GM18867 (cell line): ENCODE measurements around the gene CLRN2.

Experiments
- ATAC-seq: cut with Tn5 transposase; IDR thresholded peaks from one replicate; pipeline ENCODE4 v1.9.1; 2021; ENCODE audit warnings: mild to moderate bottlenecking, moderate library complexity; ENCODE audit not compliant: unreplicated experiment

CLRN2 gene, protein sequence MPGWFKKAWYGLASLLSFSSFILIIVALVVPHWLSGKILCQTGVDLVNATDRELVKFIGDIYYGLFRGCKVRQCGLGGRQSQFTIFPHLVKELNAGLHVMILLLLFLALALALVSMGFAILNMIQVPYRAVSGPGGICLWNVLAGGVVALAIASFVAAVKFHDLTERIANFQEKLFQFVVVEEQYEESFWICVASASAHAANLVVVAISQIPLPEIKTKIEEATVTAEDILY

DNA sequence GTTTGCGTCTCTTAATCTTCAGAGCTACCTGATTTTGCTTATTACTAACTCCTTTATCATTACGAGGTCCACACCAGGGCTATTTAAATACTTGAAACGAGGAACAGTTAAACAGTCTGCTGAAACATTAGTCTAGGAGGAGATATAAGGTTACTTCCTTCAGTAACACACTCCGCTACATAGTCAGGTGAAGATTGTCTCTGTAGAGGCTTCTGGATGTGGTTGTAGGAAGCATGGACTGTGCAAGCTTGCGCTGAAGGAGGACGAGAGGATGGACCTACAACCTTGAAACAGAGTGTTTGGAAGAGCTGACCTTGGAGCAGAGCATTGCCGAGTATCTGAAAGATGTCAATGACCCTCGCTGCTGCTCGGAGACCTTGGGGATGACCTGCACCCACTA, at the start of gene CLRN2:
CLRN2 (plus strand) TSS at position 301 of the 400 bp plus-strand sequence. CDS start 102 bp downstream, outside the sequence.
- ATAC-seq: no peak

DNA sequence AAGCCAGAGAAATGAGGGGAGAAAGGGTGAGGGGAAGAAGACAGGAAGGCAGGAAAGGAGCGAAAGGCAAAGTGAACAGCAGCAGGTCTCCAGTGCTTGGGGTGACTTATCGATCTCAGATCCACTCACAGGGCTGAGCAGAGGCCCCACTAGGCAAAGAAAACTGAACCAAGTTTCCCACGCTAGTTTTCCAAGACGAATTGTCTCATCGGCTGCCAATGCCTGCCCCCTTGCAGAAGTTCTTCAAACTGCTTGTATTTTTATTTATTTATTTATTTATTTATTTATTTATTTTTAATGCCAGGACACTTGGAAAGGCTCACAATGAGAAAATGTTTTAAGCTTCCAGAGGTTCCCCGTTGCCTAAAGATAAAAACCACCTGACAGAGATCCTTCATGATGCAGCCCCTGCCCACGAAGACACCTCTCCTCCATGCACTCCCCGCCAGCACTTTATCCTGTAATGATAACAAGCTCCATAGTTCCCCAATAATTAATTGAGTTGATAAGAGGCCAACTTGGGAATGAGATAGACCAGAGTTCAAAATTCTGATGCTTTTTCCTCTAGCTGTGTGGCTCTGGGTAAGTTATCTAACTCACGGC, 46.2 kb upstream of the CLRN2 start:
- no peak for ATAC-seq

DNA sequence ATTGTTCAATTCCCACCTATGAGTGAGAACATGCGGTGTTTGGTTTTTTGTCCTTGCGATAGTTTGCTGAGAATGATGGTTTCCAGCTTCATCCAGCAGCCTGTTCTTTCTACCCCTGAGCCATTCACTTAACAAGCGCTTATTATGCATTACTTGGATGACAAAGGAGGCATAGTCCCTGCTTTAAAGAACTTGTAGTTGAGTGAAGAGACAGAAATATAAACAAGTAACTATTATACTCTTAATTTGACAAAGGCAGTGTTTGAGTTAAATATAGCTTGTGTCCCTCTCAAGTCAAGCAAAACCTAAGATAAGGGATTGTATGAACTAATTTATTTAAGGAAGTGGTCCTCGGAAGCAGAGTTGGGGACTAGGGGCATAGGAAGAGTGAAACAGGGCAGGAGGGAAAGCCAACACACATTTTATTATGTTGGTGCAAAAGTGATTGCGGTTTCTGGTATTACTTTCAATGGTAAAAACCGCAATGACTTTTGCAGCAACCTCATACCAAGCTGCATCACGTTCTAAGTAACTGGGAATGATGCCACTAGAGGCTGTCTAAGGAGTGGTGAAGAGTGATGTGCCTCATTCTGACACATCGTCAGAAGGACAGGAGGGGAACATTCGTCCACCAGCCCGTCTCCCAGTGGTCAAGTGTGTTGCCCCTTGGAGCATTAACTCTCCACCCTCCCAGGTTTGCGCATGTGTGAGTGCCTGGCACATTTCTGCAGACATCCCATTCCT, 44.9 kb upstream of the CLRN2 start:
- no peak for ATAC-seq

DNA sequence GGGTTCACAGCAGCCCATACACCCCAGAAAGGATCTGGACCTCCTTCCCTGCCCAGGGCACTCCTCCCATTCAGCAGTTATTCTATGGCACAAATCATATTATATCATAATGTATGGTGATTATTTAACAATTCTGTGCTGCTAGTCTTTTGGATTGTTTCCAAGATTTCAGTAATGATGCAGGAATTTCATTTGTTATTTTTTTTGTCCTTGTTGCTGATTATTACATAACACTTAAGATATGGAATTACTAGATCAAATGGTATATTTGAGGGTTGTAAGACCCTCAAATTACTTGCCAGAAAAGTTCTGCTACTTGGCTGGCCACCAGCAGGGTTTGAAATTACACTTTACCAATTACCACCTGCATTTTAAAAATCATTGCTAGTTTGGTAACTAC, 39.5 kb upstream of the CLRN2 start:
- no peak for ATAC-seq

DNA sequence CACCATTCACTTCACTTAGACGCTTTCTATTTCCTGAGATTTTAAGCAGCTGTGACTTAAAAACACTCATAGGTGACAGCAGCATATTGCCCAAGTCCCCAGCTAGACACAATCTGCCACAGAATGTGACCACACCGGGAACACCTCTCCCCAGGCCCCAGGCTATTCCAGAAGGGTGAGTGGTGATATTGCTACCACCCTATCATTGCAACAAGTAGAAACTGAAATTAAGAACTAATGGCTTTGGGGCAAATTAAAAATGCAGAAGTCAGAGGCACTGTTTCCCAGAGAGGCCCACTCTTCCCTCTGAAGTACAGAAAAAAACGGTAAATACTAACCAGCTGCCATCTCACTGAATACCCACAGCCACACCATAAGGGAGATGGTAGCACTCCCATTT, 38.1 kb upstream of the CLRN2 start:
- no peak for ATAC-seq

DNA sequence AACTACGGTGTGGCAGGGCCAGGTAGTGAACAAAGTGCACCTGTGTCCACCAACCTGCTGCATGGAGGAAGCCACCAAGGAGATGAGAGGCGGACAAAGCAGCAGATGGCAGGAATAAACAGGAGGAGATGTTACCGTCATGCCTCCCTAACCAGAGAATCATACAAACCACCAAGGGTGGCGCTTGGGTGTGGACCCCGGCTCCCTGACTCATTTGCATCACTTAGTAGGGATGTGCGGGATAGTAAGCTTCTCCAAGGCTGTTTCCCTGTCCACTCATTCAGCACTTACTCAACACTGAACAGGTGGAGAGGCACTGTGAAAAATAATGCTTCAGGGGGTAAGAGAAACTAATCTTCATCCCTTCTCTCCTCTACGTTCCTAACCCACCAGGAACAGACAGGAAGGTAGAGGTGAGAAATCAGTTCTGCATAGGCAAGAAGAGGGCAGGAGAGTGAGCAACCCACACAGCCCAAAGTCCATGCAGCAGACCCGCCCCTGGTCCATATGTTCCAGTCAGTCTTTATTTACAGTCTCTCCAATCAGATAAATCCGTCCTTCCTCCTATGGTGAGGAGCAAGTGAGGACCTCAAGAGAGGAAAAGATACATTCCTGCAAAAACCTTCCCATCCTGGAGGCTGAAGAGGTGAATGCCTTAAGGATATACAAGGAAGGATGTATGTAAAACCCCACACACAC, 37.0 kb upstream of the CLRN2 start:
- no peak for ATAC-seq

DNA sequence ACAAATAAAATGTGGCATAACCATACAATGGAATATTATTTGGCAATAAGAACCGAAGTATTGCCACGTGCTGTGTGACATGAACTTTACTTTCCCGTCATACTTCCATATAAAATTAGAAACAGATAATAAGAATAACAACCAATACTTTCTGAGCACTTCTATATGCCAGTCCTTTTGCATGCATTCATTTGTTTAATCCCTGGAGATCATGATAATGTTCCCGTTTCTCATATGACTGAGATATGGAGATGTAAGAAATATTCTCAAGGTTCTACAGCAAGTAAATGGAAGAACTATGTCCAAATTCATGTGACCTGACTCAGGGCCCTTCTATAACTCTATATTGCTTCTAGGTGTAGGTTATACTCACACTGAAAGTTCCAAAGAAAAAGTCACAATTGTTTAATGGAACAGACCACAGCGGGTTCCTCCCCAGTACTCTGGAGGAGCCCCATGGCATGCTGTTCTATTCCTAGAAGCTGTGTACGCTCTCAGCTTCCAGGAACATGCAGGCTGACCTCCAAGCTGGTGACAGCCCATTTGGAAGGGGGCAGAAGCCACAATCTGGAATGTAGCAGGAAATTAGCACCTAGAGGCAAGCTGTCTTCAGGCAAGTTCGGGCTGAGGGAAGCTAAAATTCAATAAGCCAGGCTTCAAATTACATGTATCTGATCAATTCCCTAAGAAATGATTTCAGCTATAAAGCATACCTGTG, 34.6 kb upstream of the CLRN2 start:
- no peak for ATAC-seq

DNA sequence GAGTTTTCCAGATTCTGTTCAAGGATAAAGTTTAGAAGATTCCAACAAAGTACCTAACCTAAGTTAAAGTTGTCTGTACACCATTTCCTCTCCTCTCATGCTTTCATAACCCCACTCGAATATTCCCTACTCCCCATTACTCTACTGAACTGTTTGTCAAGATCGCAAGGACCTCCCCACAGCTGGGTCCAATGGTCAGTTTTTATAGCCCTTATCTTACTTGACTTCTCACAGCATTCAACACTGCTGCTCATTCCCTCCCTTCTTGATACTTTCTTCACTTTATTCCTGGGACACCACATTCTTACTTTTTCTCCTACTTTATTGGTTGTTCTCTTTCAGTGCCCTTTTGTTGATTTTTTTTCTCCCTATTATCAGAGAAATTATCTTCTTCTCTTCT, 34.0 kb upstream of the CLRN2 start:
- ATAC-seq: no peak

DNA sequence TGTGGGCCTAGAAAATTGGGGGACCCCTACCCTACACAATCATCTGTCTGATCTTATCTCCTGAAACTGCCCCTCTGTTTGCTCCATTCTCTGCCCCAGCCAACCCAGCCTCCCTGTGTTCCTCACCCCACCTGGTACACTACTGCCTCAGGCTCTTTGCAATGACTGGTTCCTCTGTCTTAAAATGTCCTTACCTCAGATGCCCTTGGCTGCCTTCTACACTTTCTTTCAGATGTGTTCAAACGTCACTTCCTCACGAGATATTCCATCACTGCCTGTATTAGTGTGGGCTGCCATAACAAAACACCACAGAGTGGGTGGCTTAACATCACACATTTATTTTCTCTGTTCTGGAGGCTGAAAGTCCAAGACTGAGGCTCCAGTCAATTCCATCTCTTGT, 32.2 kb upstream of the CLRN2 start:
- ATAC-seq: no peak

DNA sequence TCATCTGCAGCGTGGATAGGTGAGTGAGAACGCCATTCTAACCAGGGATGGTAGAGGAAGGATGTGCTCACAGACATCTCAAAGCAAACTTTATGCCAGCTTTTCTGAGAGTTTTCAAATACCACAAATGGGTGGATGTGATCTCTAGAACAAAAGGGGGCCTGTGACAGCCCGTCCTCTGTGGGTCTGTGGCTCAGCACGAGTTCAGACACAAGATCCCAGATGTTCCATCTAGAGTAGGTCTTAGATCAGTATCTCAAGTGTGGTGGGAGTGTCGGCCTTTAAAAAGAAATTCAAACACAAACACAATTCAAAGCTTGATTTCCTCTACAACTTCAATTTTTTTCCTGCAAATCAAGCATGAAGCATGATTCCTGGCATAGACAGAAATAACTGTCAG, 25.8 kb upstream of the CLRN2 start:
- no peak for ATAC-seq

DNA sequence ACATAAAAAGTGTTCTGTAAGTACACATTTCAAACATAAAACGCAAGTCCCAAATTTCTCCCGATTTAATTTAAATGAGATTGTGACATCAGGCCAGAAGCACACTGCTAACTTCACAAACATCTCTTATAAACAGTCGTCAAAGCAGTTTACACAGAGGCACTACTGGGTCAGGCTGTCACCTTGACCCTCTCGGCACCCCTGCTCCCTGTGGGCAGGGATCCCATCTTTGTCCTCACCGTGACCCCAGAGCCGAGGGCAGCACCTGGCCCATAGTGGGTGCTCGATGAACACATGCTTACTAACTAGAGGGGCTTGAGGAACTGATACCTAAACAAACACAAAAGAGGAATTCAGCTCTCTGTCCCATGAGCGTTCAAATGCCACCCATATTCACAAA, 25.2 kb upstream of the CLRN2 start:
- ATAC-seq: no peak

DNA sequence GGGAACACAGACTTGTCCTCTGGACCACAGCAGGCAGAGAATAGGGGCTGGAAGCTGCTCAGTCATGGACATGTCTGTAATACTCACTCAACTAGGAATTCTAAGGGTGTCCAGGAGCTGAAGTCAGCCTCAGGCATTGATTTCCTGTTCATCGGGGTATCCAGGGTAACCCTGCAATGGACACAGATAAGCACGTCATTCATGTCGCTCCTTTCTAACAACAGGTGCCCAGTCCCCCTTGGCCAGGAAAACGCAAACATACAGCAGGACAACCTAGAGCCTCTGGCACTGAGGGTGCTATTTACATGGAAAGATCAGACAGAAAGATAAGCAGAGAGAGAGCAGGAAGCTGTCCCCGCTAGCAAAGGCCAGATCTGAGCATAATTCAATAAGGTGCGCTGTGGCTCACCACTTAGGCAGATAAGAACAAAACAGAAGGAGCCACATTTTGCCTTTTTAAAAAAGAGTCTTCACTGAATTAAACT, 24.3 kb upstream of the CLRN2 start:
- no peak for ATAC-seq

DNA sequence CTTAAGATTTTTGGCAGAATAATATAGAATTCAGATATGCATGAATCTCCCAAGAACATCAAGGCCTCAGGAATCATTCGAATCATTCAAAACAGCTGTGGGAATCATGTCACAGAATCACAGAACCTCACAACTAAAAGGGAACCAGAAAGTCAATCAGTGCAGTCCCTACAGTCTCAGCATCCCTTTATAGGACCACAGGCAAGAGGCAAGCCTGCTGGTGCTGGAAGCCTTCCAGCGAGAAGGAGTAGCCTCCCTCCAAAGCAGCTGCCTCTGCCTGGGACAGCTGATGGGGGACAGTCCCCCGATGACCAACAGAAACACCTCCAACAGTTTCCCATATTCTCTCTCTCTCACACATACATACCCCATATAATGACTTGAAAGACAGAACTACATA, 23.8 kb upstream of the CLRN2 start:
- no peak for ATAC-seq

DNA sequence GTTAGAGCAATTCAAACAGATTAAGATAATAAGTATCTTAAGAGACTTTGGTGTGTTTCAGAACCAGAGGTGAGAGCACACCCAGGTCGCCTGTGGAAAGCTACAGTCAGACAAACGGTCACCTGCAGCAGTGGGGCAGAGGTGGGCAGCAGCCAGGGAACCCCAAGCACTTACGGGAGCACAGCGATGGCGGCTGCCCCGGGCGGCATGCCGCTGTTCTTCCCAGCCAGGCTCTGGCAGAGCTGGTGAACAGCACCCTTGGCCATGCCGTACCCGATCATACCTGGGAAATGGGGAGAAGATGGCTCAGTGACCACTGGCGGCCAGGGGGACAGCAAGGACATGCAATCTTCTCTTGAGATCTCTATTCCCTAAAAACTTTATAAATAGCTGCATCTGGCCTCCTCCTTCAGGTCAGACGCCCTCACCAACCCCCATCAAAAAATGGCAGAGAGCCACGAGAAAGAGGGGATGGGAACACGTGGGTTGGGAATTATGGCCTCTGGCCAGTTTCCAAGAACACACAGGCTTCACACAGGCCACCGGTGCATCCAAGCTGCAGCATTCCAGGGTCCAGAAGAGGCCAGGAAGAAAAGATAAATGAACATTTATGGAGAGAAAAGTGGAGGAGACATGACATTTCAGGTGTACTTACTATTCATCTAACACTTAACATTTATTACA, 22.8 kb upstream of the CLRN2 start:
- no peak for ATAC-seq

DNA sequence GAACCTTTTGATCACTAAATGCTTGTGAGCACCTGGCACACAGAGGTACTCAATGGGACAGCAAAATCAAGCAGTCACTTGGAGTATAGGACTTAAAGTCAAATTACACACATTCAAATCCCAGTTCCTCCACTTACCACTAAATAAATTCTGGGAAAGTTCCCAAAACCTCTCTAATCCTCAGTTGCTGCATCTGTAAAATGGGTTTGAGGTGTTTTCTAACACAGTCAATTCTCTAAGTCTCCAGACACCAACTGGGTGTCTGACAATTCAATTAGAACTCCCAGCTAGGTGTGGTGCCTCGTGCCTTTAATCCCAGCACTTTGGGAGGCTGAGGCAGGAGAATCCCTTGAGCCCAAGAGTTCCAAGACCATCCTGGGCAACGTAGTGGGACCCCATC, 22.1 kb upstream of the CLRN2 start:
- ATAC-seq: no peak

DNA sequence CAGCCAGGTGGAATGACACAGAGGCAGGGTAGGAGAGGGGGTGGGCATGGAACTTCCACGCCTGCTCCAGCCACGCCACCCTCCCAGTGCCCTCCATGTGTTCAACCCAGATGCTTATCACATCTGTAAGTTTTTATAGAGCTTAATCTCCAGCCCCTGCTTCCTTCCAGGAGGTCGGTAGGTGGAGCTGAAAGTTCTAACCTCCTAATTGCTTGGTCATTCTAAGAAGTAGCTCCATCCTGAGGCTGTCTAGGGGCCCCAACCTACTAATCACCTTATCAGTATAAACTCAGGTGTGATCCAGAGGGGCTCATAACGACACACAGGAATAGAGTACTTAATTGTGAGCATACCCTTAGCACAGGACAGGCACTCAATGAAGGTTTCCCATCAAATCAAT, 21.3 kb upstream of the CLRN2 start:
- no peak for ATAC-seq

DNA sequence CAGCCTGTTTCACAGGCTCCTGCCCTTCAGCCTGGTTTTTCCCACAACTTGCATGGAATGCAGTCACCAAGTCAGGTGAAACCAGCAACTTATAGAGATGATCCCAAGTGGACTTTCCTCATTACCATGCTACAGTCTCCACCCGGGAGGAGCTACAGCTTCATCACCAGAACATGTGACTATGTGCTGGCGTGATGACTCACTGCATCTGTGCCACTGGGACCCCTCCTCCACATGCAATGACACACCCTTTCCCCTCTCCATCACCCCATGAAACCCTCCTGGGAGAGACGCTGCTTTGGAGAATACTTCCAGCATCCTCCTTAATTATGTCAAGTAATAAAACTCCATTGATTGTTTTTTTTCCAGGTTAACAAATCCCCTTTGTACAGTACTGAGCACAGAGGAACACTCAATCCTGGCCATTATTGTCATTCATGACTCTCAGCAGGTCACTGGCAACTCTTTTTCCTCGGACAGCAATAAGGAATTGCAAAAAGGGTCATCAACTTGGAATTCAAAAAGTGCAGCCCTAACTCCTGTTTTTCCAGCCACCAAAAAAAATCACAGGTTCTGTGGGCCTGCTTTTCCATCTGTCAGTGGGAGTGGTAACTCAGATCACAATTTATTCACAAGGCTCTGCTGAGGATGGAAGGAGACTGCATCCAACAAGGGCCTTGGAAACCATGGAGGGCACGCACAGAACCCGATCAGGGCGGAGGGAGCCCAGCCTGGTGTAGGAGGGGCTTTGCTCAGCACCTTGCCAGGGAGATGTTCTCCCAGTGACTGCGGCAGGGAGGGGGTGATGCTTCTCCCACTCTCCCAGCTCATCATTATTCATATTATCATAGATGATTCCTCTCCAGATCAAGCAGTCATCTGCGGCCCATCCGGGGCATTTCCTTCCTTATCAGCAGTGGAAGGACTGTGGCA, 20.4 kb upstream of the CLRN2 start:
- ATAC-seq: no peak

DNA sequence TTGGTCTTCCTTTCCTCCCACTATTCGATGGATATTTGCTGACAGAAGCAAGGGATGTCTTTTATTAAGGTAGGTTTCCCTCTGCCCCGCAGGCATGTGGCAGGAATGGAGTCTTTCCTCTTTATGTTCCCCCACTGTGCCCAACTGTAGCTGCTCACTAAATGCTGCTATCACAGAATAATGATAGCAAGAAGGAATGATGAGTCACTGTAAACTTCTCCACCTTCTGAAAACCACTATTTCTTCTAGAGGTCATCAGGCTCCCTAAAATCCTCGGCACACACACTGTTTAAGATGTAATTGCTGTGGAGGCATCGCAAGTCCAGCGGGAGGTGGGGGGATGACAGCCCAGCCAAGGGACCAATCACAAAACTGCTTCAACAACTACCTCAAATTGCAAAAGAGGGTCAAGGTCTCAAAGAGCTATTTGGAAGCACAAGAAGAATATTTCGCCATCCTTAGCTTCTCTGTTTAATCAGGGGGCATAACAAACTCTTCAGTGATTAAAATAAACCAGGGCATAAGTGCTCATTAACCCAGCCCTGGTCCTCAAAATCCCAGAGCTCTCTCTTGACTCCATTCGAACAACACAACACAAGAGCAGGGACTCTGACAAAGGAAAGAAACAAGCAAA, 17.0 kb upstream of the CLRN2 start:
- ATAC-seq: no peak

DNA sequence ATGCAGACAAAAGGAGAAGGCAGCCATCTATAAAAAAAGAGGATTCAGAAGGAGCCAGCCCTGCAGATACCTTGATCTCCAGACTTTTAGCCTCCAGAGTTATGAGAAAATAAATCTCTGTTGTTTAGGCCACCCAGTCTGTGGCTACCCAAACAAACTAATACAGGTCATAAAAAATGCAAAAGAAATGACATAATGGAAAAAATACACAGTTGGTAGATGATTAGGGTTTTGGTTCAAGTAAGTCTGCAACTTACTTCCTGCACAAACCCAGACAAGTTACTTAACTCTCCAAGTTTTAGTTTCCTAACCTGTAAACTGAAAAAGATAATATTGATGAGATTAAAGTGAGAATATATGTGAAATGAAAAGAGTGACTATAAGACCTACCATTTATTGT, 14.4 kb upstream of the CLRN2 start:
- ATAC-seq: no peak
